Hematopoietic multipotent progenitor cell (in vitro differentiated cells): ENCODE results near the gene EBF4. TPM values are rescaled to one million over a fixed set of nuclear protein-coding genes. Genes with fewer than 3 reads are reported as not detected.

ENCODE experiments used
- DNase-seq, 3 donors: peaks; one replicate each; pipeline ENCODE4 v3.0.0-alpha.2; 2011 to 2015; ENCODE audit warnings: low read depth in 2 of 3, low spot score in 2 of 3
- total RNA-seq: library from RNA; depleted of rRNA; stranded (reverse); fragments of >200 nt; gene quantifications from one replicate; pipeline ENCODE4 v1.2.3, GENCODE V29; 2012

The EBF4 gene
- total RNA-seq = 6.2 TPM

GRCh38 chr20:2692036-2692885 lies at the start of gene EBF4:
Gene EBF4 (plus strand): TSS chr20:2692780. CDS start chr20:2693646, 866 bp downstream.
- DNase-seq = peak in 2 of 3 donors; percentile 33 to 40

- no peak for DNase-seq
Observed at GRCh38 chr20:2643708-2644107, 48.9 kb upstream of the EBF4 start.

GRCh38 chr20:2651772-2652723 lies 40.5 kb upstream of the EBF4 start, which contains the start of gene NOP56:
Gene NOP56 (plus strand): TSS chr20:2652632. CDS start chr20:2652661, 29 bp downstream.
- peak; percentile 92 to 94 (median 94) for DNase-seq

GRCh38 chr20:2652724-2653555 lies 39.6 kb upstream of the EBF4 start:
- no peak for DNase-seq

- DNase-seq = no peak
Observed at GRCh38 chr20:2653556-2654383, 38.8 kb upstream of the EBF4 start.

- no peak for DNase-seq
Observed at GRCh38 chr20:2654384-2654822, 38.2 kb upstream of the EBF4 start.

- DNase-seq = no peak
Observed at GRCh38 chr20:2654831-2655230, 37.7 kb upstream of the EBF4 start.

- DNase-seq = no peak
Observed at GRCh38 chr20:2655331-2656116, 37.1 kb upstream of the EBF4 start.

GRCh38 chr20:2656471-2657117 lies 36.0 kb upstream of the EBF4 start:
- DNase-seq = no peak

- no peak for DNase-seq
Observed at GRCh38 chr20:2657241-2657640, 35.3 kb upstream of the EBF4 start.

GRCh38 chr20:2657674-2658073 lies 34.9 kb upstream of the EBF4 start:
- DNase-seq = no peak

GRCh38 chr20:2658414-2659354 lies 33.9 kb upstream of the EBF4 start:
- no peak for DNase-seq

GRCh38 chr20:2659547-2659946 lies 33.0 kb upstream of the EBF4 start:
- no peak for DNase-seq

- DNase-seq = no peak
Observed at GRCh38 chr20:2663364-2663886, 29.2 kb upstream of the EBF4 start.

GRCh38 chr20:2663887-2664719 lies 28.5 kb upstream of the EBF4 start, which contains the start of gene IDH3B:
Gene IDH3B (minus strand): TSS chr20:2664216. CDS start chr20:2664188, 28 bp downstream.
- peak; percentile 84 to 96 (median 94) for DNase-seq

- DNase-seq = peak in 1 of 3 donors; percentile 50
Observed at GRCh38 chr20:2671977-2672376, 20.6 kb upstream of the EBF4 start.
